GM10847 (cell line): Measurements from ENCODE around the gene POU6F2.

Experiments
- POLR2A ChIP-seq: IDR thresholded peaks from 2 replicates; pipeline ENCODE4 v1.6.1; 2011; ENCODE audit not compliant: insufficient read length; ENCODE audit errors: extremely low read depth

POU6F2 gene

GRCh38 chr7:39042670-39043069 lies 65.0 kb downstream of the POU6F2 start:
- TF ChIP-seq POLR2A, result no peak

DNA sequence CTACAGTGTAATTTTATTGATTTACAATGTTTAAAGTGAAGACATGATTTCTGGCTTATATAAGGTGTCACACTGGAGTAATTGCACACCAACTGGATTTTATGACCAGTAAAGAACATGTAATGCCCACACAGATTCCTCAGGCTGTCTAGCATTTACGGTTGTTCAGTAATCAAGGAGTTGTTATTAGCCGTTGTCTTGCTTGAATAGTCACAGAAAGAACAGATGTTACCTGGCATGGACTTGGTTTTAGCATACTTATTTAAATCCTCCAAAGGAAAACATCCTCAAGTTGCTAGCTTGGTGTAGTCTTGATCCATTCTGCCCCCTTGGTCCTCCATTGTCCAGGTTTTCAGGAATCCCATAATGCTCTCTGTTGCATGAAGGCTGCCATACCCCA lies 65.8 kb downstream of the POU6F2 start:
- TF ChIP-seq POLR2A, result no peak

GRCh38 chr7:39044489-39044888 lies 66.8 kb downstream of the POU6F2 start:
- no peak for TF ChIP-seq POLR2A

DNA sequence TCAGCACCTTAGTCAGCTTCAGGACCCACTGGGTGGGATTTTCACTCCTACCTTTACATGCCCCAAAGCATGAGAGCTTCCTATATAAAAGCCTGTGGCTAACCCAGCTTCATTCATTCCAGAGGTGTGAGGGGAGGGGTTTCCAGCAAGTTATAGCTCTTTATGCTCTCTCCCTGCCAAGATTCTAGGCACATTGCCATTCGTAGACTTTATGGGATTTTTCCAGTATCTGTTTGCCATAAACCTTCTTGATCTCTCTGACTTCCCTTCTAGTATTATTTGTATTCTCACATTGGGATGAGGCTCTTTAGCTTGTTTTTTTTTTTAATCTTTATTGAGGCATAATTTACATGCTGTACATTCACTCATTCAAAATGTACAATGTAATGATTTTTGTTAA lies 67.5 kb downstream of the POU6F2 start:
- TF ChIP-seq POLR2A, result no peak

DNA sequence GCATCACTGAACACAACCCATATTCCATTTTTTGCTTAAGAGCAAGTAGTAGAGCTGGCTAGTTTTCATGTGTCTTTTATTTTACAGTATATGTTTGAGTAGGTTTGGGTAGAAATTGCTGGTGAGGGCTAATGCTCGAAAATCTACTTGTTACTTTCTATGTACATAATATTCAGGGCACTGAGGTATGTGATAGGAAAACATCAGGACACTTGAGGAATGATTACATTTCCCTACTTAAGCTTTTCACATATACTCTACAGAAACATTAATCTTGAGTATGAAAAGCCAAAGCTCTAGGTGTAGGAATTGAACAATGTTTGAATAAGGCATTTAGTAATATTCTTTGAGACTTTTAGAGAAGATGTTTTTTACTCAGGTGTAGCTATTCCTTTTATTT lies 73.6 kb downstream of the POU6F2 start:
- TF ChIP-seq POLR2A, result no peak

- no peak for TF ChIP-seq POLR2A
Observed at GRCh38 chr7:39051707-39052106, 74.0 kb downstream of the POU6F2 start.

DNA sequence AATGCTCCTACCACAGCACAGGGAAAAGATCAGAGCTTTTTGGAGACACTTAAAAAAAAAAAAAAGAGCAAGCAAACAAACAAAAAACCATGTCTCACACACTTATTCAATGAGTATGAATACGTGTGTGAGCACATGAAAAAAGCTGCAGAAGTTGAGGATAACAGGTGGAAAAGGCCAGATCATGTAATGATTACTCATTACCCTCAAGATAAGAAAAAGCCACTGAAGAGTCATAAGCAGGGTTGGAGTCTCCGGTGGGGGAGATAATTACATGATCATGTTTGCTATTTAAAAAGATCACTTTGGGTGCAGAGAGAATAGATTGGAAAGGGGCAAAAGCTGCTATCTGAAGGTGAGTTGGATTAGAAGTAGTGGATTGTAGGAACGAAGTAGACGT lies 77.0 kb downstream of the POU6F2 start:
- TF ChIP-seq POLR2A, result no peak

DNA sequence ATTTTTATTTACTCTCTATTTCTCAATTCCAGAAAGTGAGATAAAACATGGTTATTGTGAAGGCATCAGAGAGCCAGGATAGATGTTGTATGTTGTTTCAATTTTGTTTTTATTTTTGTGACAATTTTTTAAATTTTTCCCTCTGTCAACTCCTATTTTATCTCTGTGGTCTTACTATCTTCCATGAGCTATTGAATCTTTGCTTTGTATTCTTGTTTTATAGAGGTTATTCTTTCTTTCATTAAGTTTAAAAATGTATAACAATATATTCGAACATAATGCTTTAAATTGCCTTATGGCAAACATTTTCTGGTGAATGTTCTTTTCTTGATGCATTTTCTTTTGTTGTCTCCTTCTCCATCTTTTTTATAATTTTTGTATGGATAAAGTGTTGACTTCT lies 78.4 kb downstream of the POU6F2 start:
- TF ChIP-seq POLR2A, result no peak

DNA sequence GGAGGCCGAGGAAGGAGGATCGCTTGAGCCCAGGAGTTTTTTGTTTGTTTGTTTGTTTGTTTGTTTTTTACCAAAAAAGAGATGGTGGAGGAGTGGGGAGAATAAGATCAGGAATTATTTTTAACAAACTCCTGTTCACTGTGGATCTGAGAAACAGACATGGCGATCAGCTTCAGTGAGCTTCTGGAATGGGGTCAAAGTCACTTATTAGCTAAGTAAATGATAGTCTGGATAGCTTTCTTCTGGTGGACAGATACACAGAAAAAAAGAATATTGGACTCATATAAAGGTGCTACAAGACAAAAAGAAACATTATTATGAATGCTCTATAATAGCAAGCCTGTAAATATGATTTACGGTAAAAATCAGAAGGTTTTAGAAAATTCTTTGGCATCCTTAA lies 85.1 kb downstream of the POU6F2 start:
- no peak for TF ChIP-seq POLR2A

DNA sequence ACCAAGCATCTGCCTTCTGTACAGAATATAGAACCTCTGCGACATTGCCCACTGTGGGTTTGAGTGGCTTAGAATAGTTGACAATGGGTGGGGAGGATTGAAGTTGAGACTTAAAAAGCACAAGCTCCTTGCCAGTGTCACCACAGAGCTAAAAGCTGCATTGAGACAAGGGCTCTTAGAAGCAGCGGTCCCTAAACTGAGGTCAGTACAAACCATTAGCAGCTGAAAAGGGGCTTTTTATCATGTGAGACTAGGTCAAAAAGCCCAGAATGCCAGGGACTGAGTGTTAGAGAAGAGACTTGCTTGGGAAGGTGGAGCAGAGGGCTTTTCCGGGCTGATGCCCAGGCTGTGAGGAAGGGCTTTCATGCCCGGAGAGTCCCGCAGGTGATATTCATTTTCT lies 91.3 kb downstream of the POU6F2 start:
- TF ChIP-seq POLR2A, result no peak

GRCh38 chr7:39069896-39070881 lies 92.5 kb downstream of the POU6F2 start:
- TF ChIP-seq POLR2A, result no peak

DNA sequence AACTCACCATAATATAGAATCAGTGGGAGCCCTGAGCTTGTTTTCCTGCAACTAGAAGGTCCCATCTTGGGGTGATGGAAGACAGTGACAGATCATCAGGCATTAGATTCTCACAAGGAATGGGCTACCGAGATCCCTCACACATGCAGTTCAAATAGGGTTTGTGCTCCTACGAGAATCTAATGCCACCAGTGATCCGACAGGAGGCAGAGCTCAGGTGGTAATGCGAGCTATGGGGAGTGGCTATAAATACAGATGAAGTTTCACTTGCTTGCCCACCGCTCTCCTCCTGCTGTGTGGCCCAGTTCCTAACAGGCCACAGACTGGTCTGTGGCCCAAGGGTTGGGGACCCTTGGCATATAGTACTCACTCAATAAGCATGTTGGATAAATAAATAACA lies 93.4 kb downstream of the POU6F2 start:
- TF ChIP-seq POLR2A, result no peak

GRCh38 chr7:39073432-39073831 lies 95.7 kb downstream of the POU6F2 start:
- TF ChIP-seq POLR2A, result no peak

GRCh38 chr7:39075210-39075609 lies 97.5 kb downstream of the POU6F2 start:
- TF ChIP-seq POLR2A, result no peak

DNA sequence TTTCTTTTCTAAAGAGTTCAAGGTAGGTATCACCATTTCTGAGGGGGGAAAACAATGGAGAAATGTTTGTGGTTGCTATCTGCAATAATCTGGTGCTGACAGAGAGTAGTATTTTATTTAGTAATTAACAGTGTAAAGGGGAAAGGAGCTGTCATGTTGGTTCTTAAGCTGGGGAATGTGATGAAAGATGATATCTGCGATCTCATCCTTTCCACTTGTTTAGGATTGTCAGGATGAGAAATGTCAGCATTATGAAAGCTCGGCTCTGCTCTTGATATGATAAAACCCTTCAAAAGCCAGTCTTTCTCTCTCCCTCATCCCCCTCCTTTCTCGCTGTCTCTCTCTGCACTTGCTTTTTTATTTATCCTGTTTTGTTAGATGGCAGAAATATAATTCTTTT lies 106.1 kb downstream of the POU6F2 start:
- TF ChIP-seq POLR2A, result no peak

DNA sequence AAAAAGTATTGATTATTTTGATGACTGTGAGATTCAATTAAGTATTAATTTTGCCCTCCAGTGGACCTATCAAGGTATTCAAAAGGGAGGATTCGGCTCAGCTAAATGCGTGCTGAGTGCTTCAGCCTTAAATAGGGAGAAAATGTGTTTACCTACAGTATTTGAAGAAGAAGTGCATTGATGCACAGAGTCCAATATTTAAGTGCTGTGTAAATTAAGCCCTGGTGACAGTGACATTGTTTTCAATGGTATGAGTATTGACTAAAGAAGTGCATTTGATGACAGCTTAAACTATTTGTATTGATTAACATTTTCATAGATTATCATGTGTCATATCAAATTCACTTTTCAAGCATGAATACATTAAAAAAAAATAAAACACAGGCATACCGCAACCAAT lies 106.6 kb downstream of the POU6F2 start:
- no peak for TF ChIP-seq POLR2A

DNA sequence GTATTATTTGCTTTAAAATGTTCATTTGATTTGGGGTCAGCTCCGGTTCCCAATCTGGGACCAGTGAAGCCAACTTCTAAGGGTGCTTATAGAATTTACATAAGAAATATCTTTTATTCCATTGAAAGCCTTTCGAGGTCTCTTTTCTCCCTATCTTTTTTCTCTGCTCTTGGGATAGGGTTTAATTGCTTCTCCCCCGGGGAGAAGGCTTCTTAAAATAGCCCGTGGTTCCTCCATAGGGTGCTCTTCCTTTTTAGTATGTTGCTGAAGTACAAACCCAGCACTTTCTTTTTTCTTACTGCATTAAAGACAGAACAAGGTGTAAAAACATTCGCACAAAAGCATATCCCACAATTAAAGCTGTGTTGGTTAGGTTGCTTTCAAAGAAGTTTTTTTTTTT lies 107.5 kb downstream of the POU6F2 start:
- TF ChIP-seq POLR2A, result no peak
